ENCODE measurements around the gene GCK.

- TF ChIP-seq CTCF (IDR thresholded peaks at IDR 0.05; ENCODE audit: low read depth, low read length, missing input control): no peak
- TF ChIP-seq SP1 (IDR thresholded peaks at IDR 0.05): no peak
- TF ChIP-seq EGR1 (IDR thresholded peaks at IDR 0.05; ENCODE audit: low read depth in 2 of 2): no peak
Measured at GRCh38 chr7:44138698-44139097, 50.5 kb downstream of the GCK start.
